K562 (cell line): Measurements from ENCODE around the gene ADAM23. TPM values are rescaled to one million over a fixed set of nuclear protein-coding genes. Genes with fewer than 3 reads are reported as not detected.

Source experiments
- CREB1 ChIP-seq, 2 experiments: sonication (generic) in 1 of 2; formaldehyde crosslinking in 1 of 2; IDR thresholded peaks; 2 replicates each; pipeline versions ENCODE4 v1.6.1 to v1.8.0; 2012 to 2022; ENCODE audit warnings: inconsistent platforms in 1 of 2, mild to moderate bottlenecking in 1 of 2, missing genetic modification reagents in 1 of 2, moderate library complexity in 1 of 2
- CXXC5 ChIP-seq: fragments of 250-450 bp; sonication (Bioruptor Pico); IDR thresholded peaks from 2 replicates; pipeline ENCODE4 v1.8.0; 2022; ENCODE audit warnings: inconsistent platforms, mild to moderate bottlenecking, moderate library complexity
- FOXO4 ChIP-seq: fragments of 450-650 bp; formaldehyde crosslinking; IDR thresholded peaks from 2 replicates; pipeline ENCODE4 v1.4.0; 2020; ENCODE audit warnings: mild to moderate bottlenecking, moderate library complexity
- FOXP4 ChIP-seq: sonication (generic); formaldehyde crosslinking; IDR thresholded peaks from 2 replicates; pipeline ENCODE4 v1.8.0; 2022; ENCODE audit warnings: mild to moderate bottlenecking, missing genetic modification reagents, borderline replicate concordance
- POLR2B ChIP-seq: fragments of 450-650 bp; IDR thresholded peaks from 2 replicates; pipeline ENCODE4 v1.6.1; 2018; ENCODE audit warnings: low read depth; ENCODE audit not compliant: partially characterized antibody
- RUNX1 ChIP-seq: sonication (generic); IDR thresholded peaks from 2 replicates; pipeline ENCODE4 v1.6.1; 2016; ENCODE audit warnings: antibody characterized with exemption, low read depth
- ZNF280A ChIP-seq: fragments of 450-650 bp; IDR thresholded peaks from 2 replicates; pipeline ENCODE4 v1.6.1; 2018; ENCODE audit warnings: mild to moderate bottlenecking, low read depth; ENCODE audit not compliant: partially characterized antibody
- ZNF318 ChIP-seq, 2 experiments: fragments of 450-650 bp; IDR thresholded peaks; 2 replicates each; pipeline ENCODE4 v1.6.1; 2016; ENCODE audit warnings: mild to moderate bottlenecking in 2 of 2, borderline replicate concordance in 1 of 2, low read depth in 1 of 2, moderate library complexity in 1 of 2
- polyA plus RNA-seq, 8 experiments: library from polyadenylated mRNA; depleted of rRNA in 4 of 8; stranded (reverse) in 5 of 8; unstranded in 3 of 8; fragments of >200 nt; fragmentation: Nextera tagmentation in 2 of 8; fragmentation: Illumina TruSeq in 1 of 8; extraction: Ambion mirVana in 2 of 8; extraction: Trizol in 1 of 8; gene quantifications; 2 replicates each; pipeline versions ENCODE4 v1.2.1 to v1.2.3, GENCODE V29; 2011 to 2014; ENCODE audit warnings: inconsistent platforms in 1 of 8, missing spikeins in 1 of 8
- total RNA-seq, 7 experiments: library from RNA; depleted of rRNA in 6 of 7; stranded (reverse); fragments of >200 nt in 6 of 7; fragmentation: Illumina TruSeq in 2 of 7; extraction: Trizol in 2 of 7; gene quantifications; 2 replicates each; pipeline versions ENCODE4 v1.2.1 to v1.2.3, GENCODE V29; 2011 to 2021; ENCODE audit warnings: low replicate concordance in 1 of 7

ADAM23 gene
- total and polyA plus RNA-seq, 9 of the 15 experiments (the other 6 are each of a cell fraction or from before 2014, with no cell fraction given): 0.02 TPM; not detected in 8

GRCh38 chr2:206442474-206442832 lies 879 bp upstream of the ADAM23 start (continued):
- TF ChIP-seq ZNF318 (IDR thresholded peaks at IDR 0.05; ENCODE audit: borderline replicate concordance in 1 of 2, low read depth in 1 of 2): no peak
- no peak for TF ChIP-seq CXXC5 (CRISPR knock-in tag)
- TF ChIP-seq FOXO4 (CRISPR knock-in tag): no peak
- no peak for TF ChIP-seq FOXP4
- TF ChIP-seq ZNF280A: no peak
- TF ChIP-seq RUNX1: no peak
- no peak for TF ChIP-seq POLR2B
- TF ChIP-seq CREB1 (IDR thresholded peaks at IDR 0.05): no peak
- TF ChIP-seq CREB1 (CRISPR knock-in tag; IDR thresholded peaks at IDR 0.05): no peak
